Measurements from ENCODE around the gene YAP1.

The YAP1 gene

GRCh38 chr11:102117472-102118113 is 7.3 kb downstream of the YAP1 start:
- no peak for DNase-seq

GRCh38 chr11:102118937-102119336 is 8.7 kb downstream of the YAP1 start:
- DNase-seq, result no peak

- no peak for DNase-seq
These were observed 9.8 kb downstream of the YAP1 start for GRCh38 chr11:102119997-102120396.

DNA sequence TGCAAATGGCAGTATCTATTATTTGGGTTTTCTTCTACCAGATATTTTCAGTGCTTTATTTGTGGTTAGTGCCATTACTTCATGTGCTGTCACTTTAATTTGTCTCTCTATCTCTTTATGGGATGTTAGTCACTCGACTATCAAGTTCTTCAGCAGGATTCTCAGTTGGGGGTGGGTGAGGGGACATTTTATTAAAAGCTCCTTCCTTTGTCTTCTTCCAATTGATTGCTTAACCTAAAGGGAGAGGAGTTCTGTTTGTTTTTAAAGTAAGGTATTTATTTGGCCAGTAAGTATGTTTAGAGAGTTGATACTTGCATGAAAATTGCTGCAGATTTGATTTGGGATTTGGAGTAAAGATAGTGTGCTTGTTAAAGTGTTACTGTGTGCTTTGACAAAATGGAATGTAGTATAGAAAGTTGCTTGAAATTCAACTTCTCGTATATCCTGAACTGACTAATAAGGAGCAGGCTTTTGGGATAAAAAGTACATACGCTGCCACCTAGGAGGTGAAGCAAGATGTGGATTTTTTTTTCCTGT is 10.3 kb downstream of the YAP1 start:
- DNase-seq, result no peak

DNA sequence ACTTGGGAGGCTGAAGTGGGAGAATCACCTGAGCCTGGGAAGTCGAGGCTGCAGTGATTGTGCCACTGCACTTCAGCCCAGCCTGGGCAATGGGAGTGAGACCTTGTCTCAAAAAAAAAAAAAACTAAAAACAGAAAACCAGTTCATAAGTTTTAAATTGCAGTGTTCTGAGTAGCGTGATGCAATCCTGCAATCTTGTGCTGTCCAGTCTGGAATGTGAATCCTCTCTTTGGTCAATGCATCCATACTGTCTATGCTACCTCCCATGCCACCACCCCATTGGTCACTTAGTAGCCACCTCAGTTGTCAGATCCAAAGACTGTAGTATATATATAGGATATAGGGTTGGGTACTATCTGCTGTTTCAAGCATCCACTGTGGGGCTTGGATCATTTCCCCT is 11.1 kb downstream of the YAP1 start:
- no peak for DNase-seq

DNA sequence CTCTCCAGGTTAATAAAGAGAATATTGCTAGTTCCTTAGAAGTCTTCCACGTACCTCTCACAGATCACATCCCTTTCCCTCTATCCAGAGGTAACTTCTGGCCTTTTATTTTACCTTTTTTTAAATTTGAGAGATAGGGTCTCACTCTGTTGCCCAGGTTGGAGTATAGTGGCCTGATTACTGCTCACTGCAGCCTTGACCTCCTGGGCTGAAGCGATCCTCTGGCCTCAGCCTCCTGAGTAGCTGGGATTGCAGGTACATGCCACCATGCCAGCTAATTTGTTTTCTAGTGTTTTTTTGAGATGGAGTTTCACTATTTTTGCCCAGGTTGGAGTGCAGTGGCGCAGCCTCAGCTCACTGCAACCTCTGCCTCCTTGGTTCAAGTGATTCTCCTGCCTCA is 24.4 kb downstream of the YAP1 start:
- no peak for DNase-seq

DNA sequence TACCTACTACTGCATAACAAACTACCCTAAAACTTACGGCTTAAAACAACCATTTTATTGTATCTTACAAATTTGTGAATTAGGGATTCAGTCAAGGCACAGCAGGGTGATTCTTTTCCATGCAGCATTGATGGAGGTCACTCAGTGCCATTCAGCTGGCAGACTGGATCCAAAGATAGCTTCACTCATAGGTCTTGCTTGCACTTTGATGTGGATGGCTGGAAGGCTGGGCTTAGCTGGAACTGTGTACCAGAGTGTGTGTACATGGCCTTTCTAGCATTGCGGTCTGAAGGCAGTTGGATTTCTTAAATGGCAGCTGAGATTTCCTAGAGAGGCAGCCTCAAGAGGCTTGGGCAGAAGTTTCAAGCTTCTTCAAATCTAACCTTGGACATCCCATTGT is 25.0 kb downstream of the YAP1 start:
- DNase-seq, result no peak

DNA sequence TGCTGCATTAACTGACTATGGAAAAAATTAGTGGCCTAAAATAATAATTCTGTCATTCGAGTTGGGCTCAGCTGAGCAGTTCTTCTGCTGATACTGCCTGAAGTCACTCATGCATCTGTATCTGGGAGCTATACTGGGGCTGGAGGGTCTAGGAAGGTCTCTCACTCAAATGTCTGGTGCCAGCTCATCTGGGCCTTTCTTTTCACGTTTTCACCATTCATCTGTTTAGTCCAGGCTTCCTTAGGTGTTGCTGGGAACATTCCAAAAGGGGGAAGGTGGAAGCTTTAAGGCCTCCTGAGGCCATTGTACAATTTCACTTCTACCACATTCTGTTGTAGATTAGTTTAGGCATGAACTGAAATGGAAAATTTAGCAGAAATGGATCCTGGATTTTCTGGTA is 28.0 kb downstream of the YAP1 start:
- no peak for DNase-seq

DNA sequence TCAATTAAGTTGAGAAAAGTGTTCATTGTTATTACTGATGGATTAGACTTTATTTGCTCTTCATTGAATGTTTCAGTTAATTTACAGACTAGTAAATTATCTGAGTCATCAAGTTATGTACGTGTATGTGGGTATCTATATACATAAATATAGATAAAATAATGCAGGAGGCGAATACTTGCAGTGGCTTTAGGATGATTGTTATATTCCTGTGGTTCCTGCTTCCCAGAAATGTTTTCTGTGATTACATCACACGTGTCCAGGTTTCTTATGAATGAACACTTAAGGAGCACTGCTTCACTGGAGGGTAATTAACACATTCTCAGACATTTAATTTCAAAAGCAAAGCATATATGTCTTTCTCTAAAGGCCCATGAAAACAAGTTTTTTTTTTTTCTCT is 28.4 kb downstream of the YAP1 start:
- no peak for DNase-seq

DNA sequence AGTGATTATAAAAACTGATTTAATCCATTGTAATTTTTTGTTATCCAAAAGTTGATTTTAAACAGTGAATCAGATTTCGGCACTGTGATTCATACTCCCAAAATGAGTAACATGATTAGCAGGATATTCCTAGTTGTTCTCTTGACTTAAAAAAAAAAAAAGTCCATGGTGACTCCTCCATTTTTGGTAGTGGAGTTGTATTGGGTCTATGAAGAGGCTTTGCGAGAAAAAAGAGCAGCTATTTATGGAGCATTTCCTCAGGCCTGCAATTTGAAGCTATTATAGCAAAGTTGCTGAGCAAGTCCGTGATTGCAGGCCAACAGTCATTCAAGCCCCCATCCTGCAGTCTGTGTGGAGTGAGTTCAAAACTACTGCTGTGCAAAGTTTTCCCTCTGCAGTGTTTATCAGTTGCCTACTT is 28.8 kb downstream of the YAP1 start:
- DNase-seq, result peak; percentile 28

GRCh38 chr11:102142333-102142732 is 32.1 kb downstream of the YAP1 start:
- peak; percentile 38 for DNase-seq

GRCh38 chr11:102143867-102144266 is 33.6 kb downstream of the YAP1 start:
- no peak for DNase-seq

- peak; percentile 21 for DNase-seq
These were observed 34.4 kb downstream of the YAP1 start for GRCh38 chr11:102144357-102145355.

DNA sequence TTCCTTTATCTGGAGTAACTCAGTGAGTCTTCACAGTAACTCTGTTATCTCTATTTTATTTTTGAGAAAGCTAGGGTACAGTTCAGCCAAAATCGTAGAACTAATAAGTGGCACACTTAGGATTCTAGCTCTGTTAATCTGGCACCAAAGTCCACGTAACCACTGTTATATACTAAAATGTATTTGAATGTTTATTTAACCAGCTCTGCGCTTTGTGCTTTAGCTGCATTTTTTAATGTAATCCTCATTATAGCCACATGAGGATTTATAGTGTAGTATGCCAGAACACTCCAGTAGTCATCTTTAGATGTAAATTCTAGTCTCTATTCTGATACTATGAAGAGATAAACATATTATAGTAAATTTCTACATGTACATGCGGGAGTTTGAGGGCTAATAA is 36.8 kb downstream of the YAP1 start:
- DNase-seq, result no peak

DNA sequence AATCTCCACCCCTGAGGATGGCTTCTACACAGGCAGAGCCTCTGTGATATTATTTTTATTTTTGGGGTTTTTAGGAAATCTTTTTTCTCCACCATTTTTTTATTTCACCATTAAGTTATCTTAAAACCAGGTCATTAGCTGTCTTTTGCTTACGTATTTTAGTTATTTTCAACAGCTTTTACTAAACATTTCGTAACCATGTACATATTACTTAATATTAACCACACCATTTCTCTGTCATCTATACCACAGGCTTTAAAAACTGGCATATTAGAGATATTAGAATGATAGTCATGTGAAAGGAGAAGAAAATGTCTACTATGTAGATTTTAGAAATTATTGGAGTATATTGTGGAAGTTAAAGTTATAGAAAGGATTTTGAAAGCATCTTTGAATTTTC is 37.4 kb downstream of the YAP1 start:
- no peak for DNase-seq

DNA sequence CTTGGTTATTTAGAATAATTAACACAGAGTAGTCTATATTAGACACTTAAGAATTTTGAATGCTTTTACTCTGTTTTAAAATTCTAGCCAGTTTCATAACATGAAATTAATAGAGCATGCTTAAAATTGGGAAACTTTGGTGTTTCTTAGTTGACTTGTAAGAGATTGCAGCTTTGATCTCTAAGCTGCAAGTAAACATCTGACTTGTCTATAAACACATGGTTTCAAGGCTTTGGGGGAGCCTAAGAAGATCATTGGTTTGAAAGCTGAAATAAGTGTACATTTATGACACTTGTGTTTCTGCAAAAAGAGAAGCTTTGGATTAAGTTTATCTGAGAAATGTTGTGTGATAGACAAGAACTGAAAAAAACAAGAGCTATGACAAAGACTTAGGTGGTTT is 37.8 kb downstream of the YAP1 start:
- DNase-seq, result no peak

GRCh38 chr11:102151784-102152525 is 41.7 kb downstream of the YAP1 start:
- DNase-seq, result no peak

DNA sequence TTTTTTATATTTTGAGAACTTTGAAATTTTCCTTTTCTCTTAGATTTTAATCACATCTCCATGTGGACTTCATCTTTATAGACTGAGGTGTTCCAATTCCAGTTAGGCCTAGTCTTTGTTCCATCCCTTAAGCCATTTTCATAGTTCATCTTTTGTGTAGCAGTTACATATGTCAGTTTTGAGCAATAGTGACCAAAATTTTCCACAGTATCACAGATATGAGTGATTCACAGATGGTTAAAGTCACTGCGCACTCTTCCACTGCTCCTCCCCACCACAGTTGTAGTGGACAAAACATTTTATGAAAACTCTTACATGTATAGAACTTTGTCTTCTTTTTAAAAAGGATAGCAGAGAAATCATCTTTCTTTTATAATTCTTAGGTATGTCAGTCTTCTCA is 42.8 kb downstream of the YAP1 start:
- no peak for DNase-seq

DNA sequence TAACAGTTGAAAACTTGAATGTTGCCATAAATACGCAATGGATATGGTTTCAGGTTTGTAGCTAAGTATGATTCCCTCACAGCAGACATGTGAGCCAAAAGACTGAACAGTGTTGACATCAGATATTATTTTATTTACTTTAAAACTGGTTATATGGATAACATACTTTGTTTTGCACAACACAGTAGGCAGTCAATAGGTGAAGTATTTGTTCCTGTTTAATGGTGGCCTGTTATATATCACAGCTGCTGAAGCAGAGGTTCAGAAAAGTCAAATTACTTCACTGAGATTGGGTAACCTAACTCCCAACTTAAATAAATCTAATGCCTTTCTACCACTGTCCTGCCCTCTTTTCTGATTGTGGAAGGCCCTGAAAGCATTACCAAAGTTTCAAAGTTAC is 44.6 kb downstream of the YAP1 start:
- no peak for DNase-seq

DNA sequence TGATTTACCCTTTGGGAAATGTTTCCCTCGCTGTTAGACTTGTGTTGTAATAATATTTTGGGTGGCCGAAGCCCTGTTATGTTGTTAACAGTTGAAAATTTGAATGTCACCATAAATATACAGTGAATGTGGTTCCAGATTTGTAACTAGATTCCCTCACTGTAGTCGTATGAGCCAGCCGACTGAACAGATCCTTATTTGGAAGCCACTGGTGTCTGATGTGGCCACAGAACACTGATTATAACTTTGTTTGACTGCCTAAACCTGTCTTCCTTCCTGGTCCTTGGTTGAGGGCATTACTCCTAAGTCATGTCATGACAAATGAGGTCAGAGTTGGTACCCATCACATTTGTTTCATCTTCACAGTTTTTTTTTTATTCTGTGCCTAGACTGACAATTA is 45.4 kb downstream of the YAP1 start:
- DNase-seq, result peak; percentile 30

- no peak for DNase-seq
These were observed 47.0 kb downstream of the YAP1 start for GRCh38 chr11:102157219-102157618.

- no peak for DNase-seq
These were observed 48.0 kb downstream of the YAP1 start for GRCh38 chr11:102158164-102158735.

GRCh38 chr11:102163368-102163767 is 53.1 kb downstream of the YAP1 start:
- DNase-seq, result no peak
